ENCODE measurements around the gene WHRN. TPM values are rescaled to one million over a fixed set of nuclear protein-coding genes. Genes with fewer than 3 reads are reported as not detected.

The WHRN gene
- total RNA-seq, 1 donor from 2014 or later: 3.2 TPM

DNA sequence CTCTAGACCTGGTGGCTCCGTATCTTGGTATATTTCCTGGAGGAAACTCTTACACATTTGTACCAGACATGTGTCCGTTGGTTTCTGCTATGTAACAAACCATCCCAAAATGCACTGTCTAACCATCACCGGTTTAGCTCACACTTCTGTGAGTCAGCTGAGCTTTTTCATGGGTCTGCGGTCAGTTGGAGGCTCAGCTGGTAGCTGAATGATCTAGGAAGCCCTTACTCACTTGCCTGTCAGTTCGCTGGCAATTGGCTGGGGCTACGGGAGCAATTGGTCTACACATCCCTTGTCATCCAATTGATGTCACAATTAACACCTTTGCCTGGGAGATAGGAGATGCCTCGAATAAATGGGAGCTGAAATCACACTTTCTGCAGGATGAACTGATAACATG lies 11.6 kb upstream of the WHRN start:
- no peak overlapping the region for H3K27ac Mint-ChIP-seq (ENCODE audit: unreplicated experiment)
- no peaks in the 10 kb centered on the region for H3K36me3 Mint-ChIP-seq (ENCODE audit: unreplicated experiment)
- H3K4me1 Mint-ChIP-seq (ENCODE audit: low read depth, unreplicated experiment): no peaks in the 10 kb centered on the region
- DNase-seq: no peak
- no peaks in the 10 kb centered on the region for H3K27me3 Mint-ChIP-seq (ENCODE audit: unreplicated experiment)
- no peak overlapping the region for H3K4me3 Mint-ChIP-seq (ENCODE audit: unreplicated experiment)
- peaks cover 2% of the 10 kb centered on the region for H3K9me3 Mint-ChIP-seq (ENCODE audit: unreplicated experiment)
- TF ChIP-seq, protein P1, sequence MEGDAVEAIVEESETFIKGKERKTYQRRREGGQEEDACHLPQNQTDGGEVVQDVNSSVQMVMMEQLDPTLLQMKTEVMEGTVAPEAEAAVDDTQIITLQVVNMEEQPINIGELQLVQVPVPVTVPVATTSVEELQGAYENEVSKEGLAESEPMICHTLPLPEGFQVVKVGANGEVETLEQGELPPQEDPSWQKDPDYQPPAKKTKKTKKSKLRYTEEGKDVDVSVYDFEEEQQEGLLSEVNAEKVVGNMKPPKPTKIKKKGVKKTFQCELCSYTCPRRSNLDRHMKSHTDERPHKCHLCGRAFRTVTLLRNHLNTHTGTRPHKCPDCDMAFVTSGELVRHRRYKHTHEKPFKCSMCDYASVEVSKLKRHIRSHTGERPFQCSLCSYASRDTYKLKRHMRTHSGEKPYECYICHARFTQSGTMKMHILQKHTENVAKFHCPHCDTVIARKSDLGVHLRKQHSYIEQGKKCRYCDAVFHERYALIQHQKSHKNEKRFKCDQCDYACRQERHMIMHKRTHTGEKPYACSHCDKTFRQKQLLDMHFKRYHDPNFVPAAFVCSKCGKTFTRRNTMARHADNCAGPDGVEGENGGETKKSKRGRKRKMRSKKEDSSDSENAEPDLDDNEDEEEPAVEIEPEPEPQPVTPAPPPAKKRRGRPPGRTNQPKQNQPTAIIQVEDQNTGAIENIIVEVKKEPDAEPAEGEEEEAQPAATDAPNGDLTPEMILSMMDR (IDR thresholded peaks at IDR 0.05; ENCODE audit: partially characterized antibody, unreplicated experiment): no peak

DNA sequence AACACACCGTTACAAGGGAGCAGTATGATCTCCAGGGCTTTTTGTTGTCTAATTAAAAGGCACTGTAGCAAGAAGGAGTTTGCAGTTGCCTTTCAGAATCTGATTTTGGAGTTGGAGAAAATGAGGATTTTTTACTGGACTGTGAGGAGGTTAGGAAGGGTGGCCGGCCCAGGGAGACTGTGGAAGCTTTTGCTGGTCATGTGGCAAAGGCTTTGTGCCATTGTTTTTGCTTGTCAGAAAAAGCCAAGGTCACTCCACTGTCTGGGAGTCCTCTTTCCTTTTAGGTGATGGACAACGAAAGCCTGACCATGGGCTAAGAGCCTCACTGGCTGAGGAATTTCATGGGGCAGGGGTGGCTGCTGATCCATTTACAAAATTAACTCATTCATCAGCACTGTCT lies 10.3 kb upstream of the WHRN start:
- Mint-ChIP-seq H3K4me3 (ENCODE audit: unreplicated experiment) (no peak overlapping the region), H3K4me1 (ENCODE audit: low read depth, unreplicated experiment) (no peaks in the 10 kb centered on the region), H3K27me3 (ENCODE audit: unreplicated experiment) (no peaks in the 10 kb centered on the region), H3K9me3 (ENCODE audit: unreplicated experiment) (peaks cover 2% of the 10 kb centered on the region), H3K36me3 (ENCODE audit: unreplicated experiment) (no peaks in the 10 kb centered on the region), H3K27ac (ENCODE audit: unreplicated experiment) (no peak overlapping the region)
- DNase-seq: no peak
- TF ChIP-seq, protein P1 (IDR thresholded peaks at IDR 0.05; ENCODE audit: partially characterized antibody, unreplicated experiment): no peak

DNA sequence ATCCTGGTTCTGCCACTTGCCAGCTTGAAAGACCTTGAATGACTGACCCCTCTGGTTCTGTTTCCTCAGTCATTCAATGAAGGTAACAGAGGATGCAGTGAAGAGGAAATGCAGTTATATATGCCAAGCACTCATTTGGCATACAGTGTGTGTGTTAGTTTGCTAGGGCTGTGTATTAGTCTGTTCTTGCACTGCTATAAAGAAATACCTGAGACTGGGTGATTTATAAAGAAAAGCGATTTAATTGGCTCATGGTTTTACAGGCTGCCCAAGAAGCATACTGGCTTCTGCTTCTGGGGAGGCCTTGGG lies 8.6 kb upstream of the WHRN start:
- Mint-ChIP-seq H3K4me3 (ENCODE audit: unreplicated experiment) (no peak overlapping the region), H3K9me3 (ENCODE audit: unreplicated experiment) (peaks cover 2% of the 10 kb centered on the region), H3K36me3 (ENCODE audit: unreplicated experiment) (no peaks in the 10 kb centered on the region), H3K4me1 (ENCODE audit: low read depth, unreplicated experiment) (no peaks in the 10 kb centered on the region), H3K27me3 (ENCODE audit: unreplicated experiment) (no peaks in the 10 kb centered on the region), H3K27ac (ENCODE audit: unreplicated experiment) (no peak overlapping the region)
- no peak for DNase-seq
- TF ChIP-seq, protein P1 (IDR thresholded peaks at IDR 0.05; ENCODE audit: partially characterized antibody, unreplicated experiment): no peak

DNA sequence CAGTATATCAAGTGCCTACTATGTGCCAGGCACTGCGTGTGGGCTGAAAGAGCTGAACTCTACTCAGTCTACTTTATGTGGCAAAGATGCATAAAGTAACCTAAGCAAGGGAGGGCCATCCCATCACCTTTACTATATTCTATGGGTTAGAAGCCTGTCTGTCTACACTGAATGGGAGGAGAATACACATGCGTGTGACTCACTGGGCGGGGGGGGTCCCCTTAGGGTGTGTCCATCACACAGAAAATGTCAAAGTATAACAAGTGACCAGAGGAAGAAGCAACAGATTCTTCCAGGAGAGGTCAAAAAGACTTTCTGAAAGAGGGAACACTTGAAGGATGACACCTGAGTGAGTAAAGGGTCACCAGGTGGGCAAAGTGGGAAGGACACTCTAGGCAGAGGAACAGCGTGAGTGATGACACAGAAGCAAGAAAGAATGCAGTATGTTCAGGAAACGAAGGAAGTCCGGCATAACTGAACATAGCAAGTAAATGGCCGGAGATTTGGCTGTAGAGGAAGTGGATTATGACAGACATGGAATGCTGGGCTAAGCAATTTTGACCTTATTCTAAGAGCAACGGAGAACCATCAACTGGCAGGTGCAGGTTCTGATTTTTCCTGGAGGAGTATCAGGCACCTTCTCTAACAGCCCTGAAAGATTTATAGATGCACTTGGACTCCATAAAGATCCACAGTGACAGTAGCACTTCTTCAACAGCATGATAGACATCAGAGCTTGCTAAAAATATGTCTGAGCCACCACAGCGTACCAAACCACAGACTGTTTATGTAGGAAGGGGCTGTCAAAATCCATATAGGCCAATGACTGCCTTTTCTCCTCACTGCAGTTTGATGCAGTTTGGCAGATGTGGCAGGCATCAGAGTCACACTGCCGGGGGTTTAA lies 8.0 kb upstream of the WHRN start:
- peaks cover 2% of the 10 kb centered on the region for H3K9me3 Mint-ChIP-seq (ENCODE audit: unreplicated experiment)
- no peaks in the 10 kb centered on the region for H3K27me3 Mint-ChIP-seq (ENCODE audit: unreplicated experiment)

More for the DNA sequence above, 8.0 kb upstream of the WHRN start:
- Mint-ChIP-seq H3K27ac (ENCODE audit: unreplicated experiment) (no peak overlapping the region), H3K4me3 (ENCODE audit: unreplicated experiment) (no peak overlapping the region), H3K4me1 (ENCODE audit: low read depth, unreplicated experiment) (no peaks in the 10 kb centered on the region), H3K36me3 (ENCODE audit: unreplicated experiment) (no peaks in the 10 kb centered on the region)
- no peak for DNase-seq
- TF ChIP-seq, protein P1 (IDR thresholded peaks at IDR 0.05; ENCODE audit: partially characterized antibody, unreplicated experiment): no peak
